Measurements from ENCODE around the gene RDX.
"Not testable (repeated sequence)": the region's sequence is repeated elsewhere in the genome, so short reads cannot be mapped to it uniquely, and the experiment has no call there.

Gene RDX

GRCh38 chr11:110296226-110297075, at the start of gene RDX:
RDX (minus strand) TSS chr11:110296614; CDS start chr11:110279692, 16,922 bp downstream.
- peak; percentile 67 for DNase-seq

- no peak for DNase-seq
Measured at GRCh38 chr11:110345743-110346142, 49.3 kb upstream of the RDX start.

- no peak for DNase-seq
Measured at GRCh38 chr11:110340436-110340835, 44.0 kb upstream of the RDX start.

- DNase-seq: no peak
Measured at GRCh38 chr11:110339456-110340250, 43.2 kb upstream of the RDX start.

GRCh38 chr11:110338684-110339083, 42.3 kb upstream of the RDX start:
- no peak for DNase-seq

GRCh38 chr11:110337570-110338193, 41.3 kb upstream of the RDX start:
- no peak for DNase-seq

GRCh38 chr11:110336054-110336453, 39.6 kb upstream of the RDX start:
- DNase-seq: no peak

- DNase-seq: no peak
Measured at GRCh38 chr11:110335358-110335757, 38.9 kb upstream of the RDX start.

GRCh38 chr11:110331626-110332025, 35.2 kb upstream of the RDX start:
- DNase-seq: no peak

- no peak for DNase-seq
Measured at GRCh38 chr11:110329445-110329844, 33.0 kb upstream of the RDX start.

GRCh38 chr11:110327508-110327907, 31.1 kb upstream of the RDX start:
- no peak for DNase-seq

- no peak for DNase-seq
Measured at GRCh38 chr11:110323786-110324185, 27.4 kb upstream of the RDX start.

GRCh38 chr11:110319501-110319900, 23.1 kb upstream of the RDX start:
- no peak for DNase-seq

GRCh38 chr11:110318638-110319404, 22.4 kb upstream of the RDX start:
- no peak for DNase-seq

GRCh38 chr11:110317516-110317932, 21.1 kb upstream of the RDX start:
- peak; percentile 20 for DNase-seq

GRCh38 chr11:110314366-110315095, 18.1 kb upstream of the RDX start:
- no peak for DNase-seq

GRCh38 chr11:110312670-110313069, 16.3 kb upstream of the RDX start:
- DNase-seq: no peak

GRCh38 chr11:110311783-110312579, 15.6 kb upstream of the RDX start:
- DNase-seq: no peak

GRCh38 chr11:110308071-110308470, 11.7 kb upstream of the RDX start:
- no peak for DNase-seq

GRCh38 chr11:110306019-110306388, 9.6 kb upstream of the RDX start:
- not testable (repeated sequence) for DNase-seq
